Muscle layer of colon (tissue), 2 donors: ENCODE measurements around the gene RNU5D-1.

Experiments
- H3K27ac ChIP-seq: one replicate; pipeline ENCODE4 v1.7.0; 2013; ENCODE audit warnings: low read depth, mild to moderate bottlenecking, low read length, moderate library complexity
- H3K27me3 ChIP-seq, 2 donors: one replicate each; pipeline ENCODE4 v1.7.0; 2013; ENCODE audit warnings: low read length in 2 of 2, mild to moderate bottlenecking in 2 of 2; ENCODE audit not compliant: insufficient read depth in 2 of 2, control insufficient read depth in 1 of 2
- H3K36me3 ChIP-seq: one replicate; pipeline ENCODE4 v1.7.0; 2013; ENCODE audit warnings: mild to moderate bottlenecking, low read length; ENCODE audit not compliant: insufficient read depth
- H3K4me1 ChIP-seq: one replicate; pipeline ENCODE4 v1.7.0; 2013; ENCODE audit warnings: mild to moderate bottlenecking, low read length; ENCODE audit not compliant: insufficient read depth
- H3K4me3 ChIP-seq, 2 donors: one replicate each; pipeline ENCODE4 v1.7.0; 2013; ENCODE audit warnings: low read length in 2 of 2, low read depth in 1 of 2, mild to moderate bottlenecking in 1 of 2, moderate library complexity in 1 of 2
- H3K9ac ChIP-seq: one replicate; pipeline ENCODE4 v1.7.0; 2013; ENCODE audit warnings: low read length
- H3K9me3 ChIP-seq: one replicate; pipeline ENCODE4 v1.7.0; 2013; ENCODE audit warnings: mild to moderate bottlenecking, low read length
- donor health status: abdominal sarcoma.
- donor health status: Adenocarcinoma of cecum.

RNU5D-1 gene

DNA sequence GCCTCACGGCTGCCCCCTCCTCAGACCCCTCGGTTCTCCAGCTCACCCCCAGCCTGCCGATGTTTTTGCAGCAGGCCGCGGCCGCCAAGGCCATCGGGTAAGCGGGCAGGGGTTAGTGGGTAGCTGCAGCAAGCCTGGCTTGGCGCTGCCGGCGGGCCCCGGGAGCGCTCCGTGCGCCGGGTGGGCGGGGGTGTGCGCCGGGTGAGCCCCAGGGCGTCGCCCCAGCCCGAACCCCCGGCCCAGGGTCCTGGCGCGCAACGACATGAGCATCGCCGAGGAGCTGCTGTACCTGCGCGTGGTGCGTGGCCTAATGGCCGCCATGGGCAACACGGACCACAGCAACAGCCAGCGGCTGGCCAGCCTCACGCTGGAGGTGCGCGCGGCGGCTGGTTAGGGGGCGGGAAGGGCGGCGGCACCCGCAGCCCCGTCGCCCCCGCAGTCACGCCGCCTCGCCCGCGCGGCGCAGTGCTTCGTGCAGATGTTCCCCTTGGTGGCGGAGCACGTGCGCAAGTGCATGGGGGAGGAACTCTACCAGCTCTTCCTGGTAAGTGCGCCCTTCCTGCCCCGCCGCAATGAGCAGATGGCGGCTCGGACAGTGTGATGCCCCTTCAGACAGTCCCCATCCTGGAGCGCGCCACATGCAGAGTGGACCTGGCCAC, 6.5 kb downstream of the RNU5D-1 start:
- H3K9ac ChIP-seq, result no peak overlapping the region
- no peak overlapping the region for H3K27ac ChIP-seq
- no peaks in the 10 kb centered on the region for H3K36me3 ChIP-seq
- H3K27me3 ChIP-seq, result no peaks in the 10 kb centered on the region
- H3K9me3 ChIP-seq, result no peaks in the 10 kb centered on the region
- H3K4me1 ChIP-seq, result no peaks in the 10 kb centered on the region
- no peak overlapping the region for H3K4me3 ChIP-seq

DNA sequence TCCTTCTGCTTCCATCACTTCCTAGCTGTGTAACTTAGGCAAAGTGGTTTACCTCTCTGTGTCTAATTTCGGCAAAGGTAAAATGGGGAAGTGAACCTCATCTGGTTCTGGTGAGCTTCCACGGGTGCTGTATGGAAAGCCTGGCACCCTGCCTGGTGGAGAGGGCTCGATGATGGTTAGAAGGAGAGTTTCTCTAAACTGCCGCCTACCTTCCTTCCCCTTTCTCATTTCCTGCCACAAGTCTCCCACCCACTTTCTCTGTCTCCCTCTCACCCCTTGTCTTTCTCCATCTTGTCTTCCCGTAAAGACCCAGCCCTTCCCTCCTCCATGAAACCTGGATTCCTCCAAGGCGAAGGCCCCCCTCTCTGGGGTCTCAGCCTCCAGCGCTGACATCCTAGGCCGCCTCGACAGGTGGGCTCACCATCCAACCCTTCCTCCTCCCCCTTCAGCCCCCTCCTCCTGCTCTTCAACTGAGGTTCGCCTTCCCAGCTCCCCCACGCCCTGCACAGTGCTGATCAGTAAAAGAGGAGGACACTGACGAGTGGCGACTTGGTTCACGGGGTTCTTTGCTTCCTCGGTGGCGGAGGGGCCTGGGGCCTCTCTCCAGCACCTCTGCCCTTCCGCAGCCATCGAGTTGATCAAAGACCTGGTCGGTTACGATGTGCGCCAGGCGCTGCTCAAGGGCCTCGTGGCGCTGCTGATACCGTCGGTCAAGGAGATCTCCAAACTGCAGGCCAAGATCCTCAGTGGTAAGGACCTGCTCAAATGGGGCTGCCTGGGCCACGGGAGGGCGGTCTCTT, 7.3 kb downstream of the RNU5D-1 start:
- Histone ChIP-seq H3K4me3 (no peak overlapping the region), H3K9ac (no peak overlapping the region), H3K36me3 (no peaks in the 10 kb centered on the region), H3K9me3 (no peaks in the 10 kb centered on the region), H3K4me1 (no peaks in the 10 kb centered on the region), H3K27ac (no peak overlapping the region), H3K27me3 (no peaks in the 10 kb centered on the region)

GRCh38 chr1:44723064-44723463, 7.9 kb downstream of the RNU5D-1 start:
- Histone ChIP-seq H3K27ac (no peak overlapping the region), H3K9me3 (no peaks in the 10 kb centered on the region), H3K4me3 (no peak overlapping the region)

DNA sequence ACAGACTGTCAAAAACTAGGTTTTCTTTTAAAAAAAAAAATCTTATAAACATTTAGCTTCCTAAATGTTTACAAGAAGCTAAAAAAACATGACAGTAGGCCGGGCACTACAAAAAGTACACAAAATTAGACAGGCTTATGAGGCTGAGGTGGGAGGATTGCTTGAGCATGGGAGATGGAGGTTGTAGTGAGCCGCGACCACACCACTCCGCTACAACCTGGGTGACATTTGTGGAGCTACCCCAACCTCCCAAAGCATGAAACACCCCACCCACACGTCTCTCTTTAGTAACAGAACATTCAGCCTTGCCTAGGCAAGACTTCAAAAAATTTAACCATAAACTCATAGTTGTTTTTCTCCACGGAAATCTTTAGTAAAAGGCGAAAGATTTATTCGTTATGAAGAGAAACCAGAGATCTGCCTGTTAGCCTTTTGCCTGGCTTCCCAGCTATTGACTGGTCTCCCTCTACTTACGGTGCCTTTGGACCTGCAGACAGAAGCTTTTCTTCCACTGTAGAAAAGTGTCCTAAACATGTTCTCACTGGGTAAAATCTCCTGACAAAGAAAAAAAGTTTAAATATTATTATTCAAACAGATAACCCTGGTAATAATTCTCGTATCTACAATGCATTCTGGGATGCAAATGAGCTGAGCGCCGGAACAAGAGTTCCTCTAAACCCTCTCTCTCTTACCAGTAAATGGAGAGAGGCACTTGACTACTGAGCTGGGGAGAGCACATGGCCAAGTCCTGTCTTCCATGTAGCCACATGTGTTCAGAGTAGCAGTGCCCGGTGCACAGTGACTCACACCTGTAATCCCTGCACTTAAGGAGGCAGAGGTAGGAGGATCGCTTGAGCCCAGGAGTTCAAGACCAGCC, 9.2 kb downstream of the RNU5D-1 start:
- H3K36me3 ChIP-seq, result no peaks in the 10 kb centered on the region
- H3K9me3 ChIP-seq, result no peaks in the 10 kb centered on the region
- no peak overlapping the region for H3K4me3 ChIP-seq
- no peaks in the 10 kb centered on the region for H3K27me3 ChIP-seq
- H3K9ac ChIP-seq, result no peak overlapping the region
- H3K27ac ChIP-seq, result no peak overlapping the region
- H3K4me1 ChIP-seq, result no peaks in the 10 kb centered on the region

More at GRCh38 chr1:44723064-44723463, 7.9 kb downstream of the RNU5D-1 start:
- H3K4me1 ChIP-seq, result no peaks in the 10 kb centered on the region
- no peaks in the 10 kb centered on the region for H3K36me3 ChIP-seq
- no peaks in the 10 kb centered on the region for H3K27me3 ChIP-seq
- H3K9ac ChIP-seq, result no peak overlapping the region

DNA sequence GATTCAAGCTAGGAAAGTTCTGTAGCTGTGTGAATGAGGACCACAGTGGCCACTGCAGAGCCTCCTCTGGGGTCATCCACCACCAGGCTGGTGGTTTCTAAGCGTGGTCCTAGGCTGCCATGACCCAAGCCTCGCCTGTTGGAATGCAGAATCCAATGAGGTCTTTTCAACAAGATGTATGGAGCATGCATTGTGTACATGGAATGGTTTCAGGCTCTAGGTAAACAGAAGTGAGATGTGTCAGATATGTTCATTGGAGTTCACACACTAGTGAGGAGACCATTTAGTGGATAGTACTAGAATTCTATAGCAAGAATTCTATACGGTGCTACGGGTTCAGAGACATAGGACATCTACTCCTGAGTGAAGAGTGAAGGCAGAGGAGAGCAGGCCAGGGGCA, 10.7 kb downstream of the RNU5D-1 start:
- H3K9me3 ChIP-seq, result no peaks in the 10 kb centered on the region
- H3K9ac ChIP-seq, result no peak overlapping the region
- H3K4me3 ChIP-seq, result no peak overlapping the region
- no peaks in the 10 kb centered on the region for H3K4me1 ChIP-seq
- H3K36me3 ChIP-seq, result no peaks in the 10 kb centered on the region
- no peaks in the 10 kb centered on the region for H3K27me3 ChIP-seq
- no peak overlapping the region for H3K27ac ChIP-seq

GRCh38 chr1:44719318-44719717, 11.7 kb downstream of the RNU5D-1 start:
- no peak overlapping the region for H3K4me3 ChIP-seq
- H3K4me1 ChIP-seq, result peaks cover 7% of the 10 kb centered on the region
- H3K9me3 ChIP-seq, result no peaks in the 10 kb centered on the region
- H3K27me3 ChIP-seq, result no peaks in the 10 kb centered on the region
- no peaks in the 10 kb centered on the region for H3K36me3 ChIP-seq
- no peak overlapping the region for H3K27ac ChIP-seq
- H3K9ac ChIP-seq, result no peak overlapping the region

GRCh38 chr1:44718091-44718490, 12.9 kb downstream of the RNU5D-1 start:
- no peak overlapping the region for H3K27ac ChIP-seq
- H3K4me1 ChIP-seq, result peaks cover 7% of the 10 kb centered on the region
- no peaks in the 10 kb centered on the region for H3K27me3 ChIP-seq
- H3K9ac ChIP-seq, result no peak overlapping the region
- H3K36me3 ChIP-seq, result no peaks in the 10 kb centered on the region
- no peaks in the 10 kb centered on the region for H3K9me3 ChIP-seq
- H3K4me3 ChIP-seq, result no peak overlapping the region

GRCh38 chr1:44717653-44718052, 13.3 kb downstream of the RNU5D-1 start:
- Histone ChIP-seq H3K9ac (no peak overlapping the region), H3K36me3 (no peaks in the 10 kb centered on the region), H3K9me3 (no peaks in the 10 kb centered on the region), H3K27ac (no peak overlapping the region), H3K4me3 (no peak overlapping the region), H3K4me1 (peaks cover 7% of the 10 kb centered on the region), H3K27me3 (no peaks in the 10 kb centered on the region)

GRCh38 chr1:44717156-44717555, 13.8 kb downstream of the RNU5D-1 start:
- no peak overlapping the region for H3K27ac ChIP-seq
- H3K36me3 ChIP-seq, result no peaks in the 10 kb centered on the region
- H3K4me3 ChIP-seq, result no peak overlapping the region
- no peaks in the 10 kb centered on the region for H3K27me3 ChIP-seq
- peaks cover 7% of the 10 kb centered on the region for H3K4me1 ChIP-seq
- H3K9me3 ChIP-seq, result no peaks in the 10 kb centered on the region
- H3K9ac ChIP-seq, result no peak overlapping the region

DNA sequence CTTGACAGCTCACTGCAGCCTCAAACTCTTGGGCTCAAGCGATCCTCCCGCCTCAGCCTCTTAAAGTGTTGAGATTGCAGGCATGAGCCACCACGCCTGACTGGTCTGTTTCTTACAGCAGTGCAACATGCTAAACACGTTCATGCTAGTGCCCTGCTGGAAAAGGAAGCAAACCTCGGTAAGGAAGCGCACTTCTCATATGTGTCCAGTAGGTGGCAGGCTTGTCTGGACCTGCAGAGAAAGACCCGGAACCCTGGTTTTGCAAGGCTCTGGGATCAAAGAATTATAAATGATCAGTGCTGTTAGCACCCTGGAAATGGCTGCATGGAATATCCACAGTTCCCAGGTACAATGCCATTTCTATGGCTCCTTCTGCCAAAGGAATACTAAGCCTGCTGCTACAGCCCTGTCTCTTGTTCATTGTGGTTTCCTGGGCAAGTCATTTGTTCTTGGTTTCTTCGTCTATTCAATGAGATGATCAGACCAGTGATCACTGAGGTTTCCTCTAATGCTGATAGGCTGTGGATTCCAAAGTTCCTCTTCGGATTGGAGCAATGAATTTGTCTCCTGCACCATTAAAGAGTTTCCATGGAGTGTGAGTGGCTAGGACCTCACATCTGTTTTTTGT, 15.9 kb downstream of the RNU5D-1 start:
- Histone ChIP-seq H3K36me3 (no peaks in the 10 kb centered on the region), H3K4me1 (peaks cover 7% of the 10 kb centered on the region), H3K4me3 (no peak overlapping the region), H3K9ac (no peak overlapping the region), H3K27me3 (no peaks in the 10 kb centered on the region), H3K9me3 (no peaks in the 10 kb centered on the region), H3K27ac (no peak overlapping the region)

DNA sequence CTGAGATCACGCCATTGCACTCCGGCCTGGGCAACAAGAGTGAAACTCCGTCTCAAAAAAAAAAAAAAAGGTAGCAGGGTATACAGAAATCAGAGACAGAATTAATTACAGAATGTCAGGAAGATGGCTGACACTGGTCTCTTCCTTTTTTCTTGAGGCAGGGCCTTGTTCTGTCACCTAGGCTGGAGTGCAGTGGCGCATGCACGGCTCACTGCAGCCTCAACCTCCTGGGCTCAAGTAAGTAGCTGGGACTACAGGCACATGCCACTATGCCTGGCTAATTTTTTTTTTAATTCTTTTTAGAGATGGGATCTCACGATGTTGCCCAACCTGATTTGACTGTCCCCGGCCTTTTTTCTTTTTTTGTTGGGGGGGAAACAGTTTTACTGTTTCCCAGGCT, 16.4 kb downstream of the RNU5D-1 start:
- H3K9me3 ChIP-seq, result no peaks in the 10 kb centered on the region
- peaks cover 7% of the 10 kb centered on the region for H3K4me1 ChIP-seq
- no peak overlapping the region for H3K4me3 ChIP-seq
- no peak overlapping the region for H3K9ac ChIP-seq
- H3K27ac ChIP-seq, result no peak overlapping the region
- H3K36me3 ChIP-seq, result no peaks in the 10 kb centered on the region
- no peaks in the 10 kb centered on the region for H3K27me3 ChIP-seq
